Limb (tissue), 2 donors: ENCODE data around the gene APBA2.

ENCODE experiments used
- DNase-seq, 2 donors: peaks; one replicate each; pipeline ENCODE4 v3.0.0-alpha.2; 2016; ENCODE audit errors: extremely low spot score in 2 of 2

Gene APBA2

GRCh38 chr15:28895566-28895965, 9.8 kb downstream of the APBA2 start:
- no peak for DNase-seq

DNA sequence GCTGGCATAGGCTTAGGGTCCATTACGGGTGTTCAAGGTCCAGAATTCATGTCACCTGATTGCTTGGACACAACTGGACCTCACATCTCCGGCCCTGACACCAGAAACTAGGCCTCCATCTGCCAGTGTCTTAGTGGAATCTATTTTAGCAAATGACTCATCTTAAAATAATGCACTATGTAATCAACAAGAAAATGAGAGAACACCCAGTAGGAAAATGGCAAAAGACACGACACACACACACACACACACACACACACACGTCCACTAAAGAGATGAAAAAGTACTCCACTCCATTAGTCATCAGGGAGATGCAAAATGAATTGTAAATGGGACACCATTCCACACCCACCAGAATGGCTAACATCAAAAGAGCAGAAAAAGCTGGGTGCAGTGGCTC, 11.2 kb downstream of the APBA2 start:
- no peak for DNase-seq

DNA sequence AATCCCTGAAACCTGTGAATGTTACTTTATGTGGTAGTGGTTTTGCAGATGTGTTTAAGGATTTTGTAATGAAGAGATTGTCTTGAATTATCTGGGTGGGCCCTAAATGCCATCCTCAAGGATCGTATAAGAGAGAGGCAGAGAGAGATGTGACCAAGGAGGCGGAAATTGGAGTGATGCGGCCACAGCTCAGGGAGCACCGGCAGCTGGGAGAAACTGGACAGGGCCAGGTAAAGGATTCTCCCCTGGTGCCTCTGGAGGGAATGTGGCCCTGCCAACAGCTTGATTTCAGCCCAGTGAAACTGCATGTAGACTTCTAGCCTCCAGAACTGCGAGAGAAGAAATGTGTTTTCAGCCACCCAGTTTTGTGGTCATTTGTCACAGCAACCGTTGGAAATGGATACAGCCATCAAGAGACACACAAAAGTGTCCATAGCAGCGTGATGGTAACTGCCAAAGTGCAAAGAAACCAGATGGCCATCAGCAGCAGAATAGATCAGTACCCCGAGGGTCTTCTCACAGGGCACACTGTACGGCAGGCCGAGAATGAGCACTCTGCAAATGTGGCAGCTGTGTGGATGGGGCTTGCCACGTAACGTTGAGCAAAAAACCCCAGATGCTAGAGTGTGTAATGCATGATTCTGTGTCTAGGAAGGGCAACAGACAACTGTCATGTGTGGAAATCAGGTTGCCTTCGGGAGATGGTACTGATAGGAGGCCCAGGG, 12.2 kb downstream of the APBA2 start:
- no peak for DNase-seq

GRCh38 chr15:28899061-28899738, 13.4 kb downstream of the APBA2 start:
- DNase-seq: no peak

GRCh38 chr15:28900041-28900891, 14.5 kb downstream of the APBA2 start:
- DNase-seq: no peak

- no peak for DNase-seq
Observed at GRCh38 chr15:28900892-28901586, 15.3 kb downstream of the APBA2 start.

DNA sequence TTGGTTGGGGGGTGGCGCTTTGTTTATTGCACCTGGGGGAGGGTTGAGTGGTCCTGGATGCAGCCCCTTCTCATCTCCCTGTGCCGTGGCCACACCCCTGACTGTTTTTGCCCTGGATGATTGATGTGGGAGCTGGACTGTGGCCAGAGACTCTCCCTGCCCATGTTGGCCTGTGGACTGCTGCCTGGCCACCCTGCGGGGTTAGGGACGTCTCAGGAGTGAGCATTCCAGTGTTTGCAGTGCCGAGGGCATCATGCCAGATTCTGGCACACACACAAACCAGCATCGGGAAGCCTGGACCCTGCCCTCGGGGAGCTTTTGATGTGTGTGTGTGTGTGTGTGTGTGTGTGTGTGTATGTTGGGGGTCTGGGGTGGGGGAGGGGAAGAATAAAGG, 15.8 kb downstream of the APBA2 start:
- peak in 1 of 2 donors; percentile 47 for DNase-seq

- no peak for DNase-seq
Observed at GRCh38 chr15:28901987-28902745, 16.4 kb downstream of the APBA2 start.

DNA sequence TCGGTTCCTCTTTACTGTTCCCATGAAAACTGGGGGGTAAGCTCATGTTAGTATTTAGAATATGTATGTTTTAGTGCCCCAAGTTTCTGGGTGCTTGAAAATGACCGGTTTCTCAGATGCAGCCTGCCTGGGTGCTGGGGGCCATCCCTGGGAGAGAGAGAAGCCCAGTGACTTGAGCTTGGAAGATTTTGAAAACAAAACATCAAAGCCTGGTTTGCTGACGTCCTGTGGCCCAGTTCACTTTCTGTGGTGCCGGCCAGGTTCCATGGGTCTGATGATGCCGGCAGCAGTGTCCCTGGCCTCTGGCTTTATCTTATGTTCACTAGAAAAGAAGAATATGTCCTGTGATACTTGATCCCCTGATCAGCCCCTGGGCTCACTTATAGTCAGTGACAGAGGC, 17.1 kb downstream of the APBA2 start:
- no peak for DNase-seq

- peak in 1 of 2 donors; percentile 14 for DNase-seq
Observed at GRCh38 chr15:28903555-28903954, 17.8 kb downstream of the APBA2 start.

DNA sequence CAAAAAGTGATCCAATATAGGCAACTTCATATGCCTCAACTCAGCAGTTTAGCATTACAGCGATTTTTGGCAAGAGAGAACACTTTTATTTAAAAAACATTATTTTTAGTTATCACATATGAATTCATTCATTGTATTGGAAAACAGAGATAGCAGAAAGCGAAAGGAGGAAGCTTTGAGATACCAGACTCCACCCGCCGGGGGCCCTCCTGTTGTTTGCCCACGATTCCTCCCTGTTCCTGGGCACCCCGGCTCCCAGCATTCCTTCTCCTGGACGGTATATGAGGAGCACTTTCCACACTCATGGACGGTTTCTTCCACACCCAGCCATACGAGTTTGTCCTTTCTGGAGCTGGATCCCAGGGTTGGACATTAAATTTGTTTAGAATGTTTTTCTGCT, 18.2 kb downstream of the APBA2 start:
- DNase-seq: no peak

- peak in 1 of 2 donors; percentile 27 for DNase-seq
Observed at GRCh38 chr15:28904541-28905315, 19.0 kb downstream of the APBA2 start.

DNA sequence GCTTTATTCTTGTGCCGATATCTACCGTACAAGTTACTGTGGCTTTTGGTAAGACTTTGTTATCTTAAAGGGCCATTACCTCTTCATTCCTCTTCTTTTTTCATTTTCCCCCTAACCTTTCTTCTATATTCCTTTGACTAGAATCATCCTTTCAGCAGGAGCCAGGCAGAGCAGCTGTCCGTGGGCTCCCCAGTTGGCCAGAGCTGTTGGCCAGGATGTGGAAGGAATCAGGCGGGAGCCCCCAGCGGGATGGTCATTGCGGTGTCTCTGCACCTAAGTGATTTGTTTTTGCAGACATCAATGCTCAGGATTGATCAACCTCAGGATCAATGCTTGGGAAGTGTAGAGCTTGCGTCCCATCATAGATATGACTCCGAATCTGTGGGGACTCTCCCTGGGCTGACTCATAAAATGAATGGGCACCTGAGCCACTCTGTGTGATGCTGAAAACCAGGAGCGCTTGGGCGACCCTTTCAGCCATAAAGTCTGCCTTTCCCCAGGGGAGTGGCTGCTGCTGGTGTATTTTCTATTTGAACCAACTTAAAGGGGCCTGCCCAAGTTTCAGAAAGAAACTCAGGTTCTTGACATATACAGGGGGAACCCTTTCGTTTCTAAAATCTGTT, 21.7 kb downstream of the APBA2 start:
- DNase-seq: no peak

GRCh38 chr15:28909958-28910500, 24.3 kb downstream of the APBA2 start:
- DNase-seq: no peak

- DNase-seq: peak in 1 of 2 donors; percentile 17
Observed at GRCh38 chr15:28911310-28911931, 25.6 kb downstream of the APBA2 start.

DNA sequence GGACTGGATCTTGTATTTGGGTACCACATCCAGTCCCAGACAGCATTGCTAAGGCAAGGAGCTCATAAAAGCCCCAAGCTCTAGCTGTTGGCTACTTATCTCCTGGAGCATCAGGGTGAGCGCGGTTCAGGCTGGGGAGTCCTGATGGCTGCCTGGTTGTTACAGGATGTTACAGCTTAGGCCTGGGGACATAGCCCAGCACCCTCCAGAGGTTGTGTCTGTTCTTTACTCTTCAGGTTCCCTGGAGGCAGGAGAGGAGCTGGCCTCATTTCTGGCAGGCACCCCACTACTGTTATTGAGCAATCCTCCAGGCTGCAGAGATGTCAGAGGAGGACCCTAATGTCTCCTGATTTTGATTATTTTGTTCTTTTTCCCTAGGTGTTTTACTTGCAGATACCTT, 26.6 kb downstream of the APBA2 start:
- DNase-seq: no peak

- no peak for DNase-seq
Observed at GRCh38 chr15:28913171-28913765, 27.5 kb downstream of the APBA2 start.

DNA sequence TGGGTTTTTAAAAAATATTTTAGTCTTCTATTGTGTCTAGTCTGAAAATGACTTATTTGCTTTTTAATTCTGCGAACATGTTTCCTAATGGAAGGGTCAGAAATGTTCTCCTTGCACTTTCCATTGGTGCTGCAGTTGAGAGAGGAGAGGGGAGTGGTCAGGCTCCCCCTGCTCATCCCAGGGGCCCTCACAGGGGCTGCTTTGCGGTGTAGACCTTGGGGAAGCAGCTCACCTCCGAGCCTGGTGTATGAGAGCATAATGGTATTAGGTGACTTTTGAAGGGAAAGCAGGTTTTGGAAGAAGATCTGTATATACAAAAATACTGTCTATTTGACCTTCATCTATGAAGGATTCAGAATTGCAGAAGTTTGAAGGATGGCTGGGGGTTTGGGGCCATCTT, 28.3 kb downstream of the APBA2 start:
- no peak for DNase-seq
